SHP77 treated with DMSO at 0.1 percent for 48 hours (cell line): ENCODE data around the gene NRG3.
"Not testable (repeated sequence)": the region's sequence is repeated elsewhere in the genome, so short reads cannot be mapped to it uniquely, and the experiment has no call there.

Experiments
- DNase-seq: peaks from one replicate; lab custom pipeline; 2025; lab: John Stamatoyannopoulos, UW

The NRG3 gene

GRCh38 chr10:81961451-81962184, 86.6 kb downstream of the NRG3 start:
- DNase-seq, result no peak

GRCh38 chr10:81963606-81964005, 88.6 kb downstream of the NRG3 start:
- no peak for DNase-seq

GRCh38 chr10:81967716-81968115, 92.7 kb downstream of the NRG3 start:
- DNase-seq, result no peak

- DNase-seq, result no peak
Observed at GRCh38 chr10:81969136-81969535, 94.1 kb downstream of the NRG3 start.

GRCh38 chr10:81978238-81978637, 103.2 kb downstream of the NRG3 start:
- DNase-seq, result no peak

GRCh38 chr10:81981724-81982123, 106.7 kb downstream of the NRG3 start:
- DNase-seq, result no peak

GRCh38 chr10:81984428-81984827, 109.4 kb downstream of the NRG3 start:
- DNase-seq, result no peak

- DNase-seq, result no peak
Observed at GRCh38 chr10:81995254-81995653, 120.3 kb downstream of the NRG3 start.

- DNase-seq, result no peak
Observed at GRCh38 chr10:81996927-81997326, 121.9 kb downstream of the NRG3 start.

- DNase-seq, result no peak
Observed at GRCh38 chr10:82020999-82021398, 146.0 kb downstream of the NRG3 start.

GRCh38 chr10:82027711-82028110, 152.7 kb downstream of the NRG3 start:
- DNase-seq, result no peak

- DNase-seq, result no peak
Observed at GRCh38 chr10:82037076-82037475, 162.1 kb downstream of the NRG3 start.

- DNase-seq, result no peak
Observed at GRCh38 chr10:82038587-82038986, 163.6 kb downstream of the NRG3 start.

GRCh38 chr10:82040336-82040735, 165.3 kb downstream of the NRG3 start:
- no peak for DNase-seq

GRCh38 chr10:82041018-82041417, 166.0 kb downstream of the NRG3 start:
- DNase-seq, result no peak

GRCh38 chr10:82056391-82056790, 181.4 kb downstream of the NRG3 start:
- DNase-seq, result no peak

- DNase-seq, result not testable (repeated sequence)
Observed at GRCh38 chr10:82067192-82067591, 192.2 kb downstream of the NRG3 start.

- DNase-seq, result no peak
Observed at GRCh38 chr10:82068501-82068900, 193.5 kb downstream of the NRG3 start.

- DNase-seq, result no peak
Observed at GRCh38 chr10:82071231-82071630, 196.2 kb downstream of the NRG3 start.

GRCh38 chr10:82072124-82072523, 197.1 kb downstream of the NRG3 start:
- DNase-seq, result no peak

- DNase-seq, result no peak
Observed at GRCh38 chr10:82075605-82076004, 200.6 kb downstream of the NRG3 start.

GRCh38 chr10:82084496-82084895, 209.5 kb downstream of the NRG3 start:
- no peak for DNase-seq

- no peak for DNase-seq
Observed at GRCh38 chr10:82084904-82085303, 209.9 kb downstream of the NRG3 start.

- DNase-seq, result no peak
Observed at GRCh38 chr10:82089327-82089726, 214.3 kb downstream of the NRG3 start.
